GM18505 (cell line): Measurements from ENCODE around the gene CLPX.
"Not testable (repeated sequence)": the region's sequence is repeated elsewhere in the genome, so short reads cannot be mapped to it uniquely, and the experiment has no call there.

Source experiments
- ATAC-seq: cut with Tn5 transposase; IDR thresholded peaks from one replicate; pipeline ENCODE4 v1.9.1; 2021; ENCODE audit not compliant: unreplicated experiment
- POLR2A ChIP-seq: IDR thresholded peaks from 4 replicates; pipeline ENCODE4 v1.6.1; 2011; ENCODE audit warnings: borderline replicate concordance; ENCODE audit not compliant: insufficient read depth, insufficient read length; ENCODE audit errors: extremely low read depth

CLPX gene

DNA sequence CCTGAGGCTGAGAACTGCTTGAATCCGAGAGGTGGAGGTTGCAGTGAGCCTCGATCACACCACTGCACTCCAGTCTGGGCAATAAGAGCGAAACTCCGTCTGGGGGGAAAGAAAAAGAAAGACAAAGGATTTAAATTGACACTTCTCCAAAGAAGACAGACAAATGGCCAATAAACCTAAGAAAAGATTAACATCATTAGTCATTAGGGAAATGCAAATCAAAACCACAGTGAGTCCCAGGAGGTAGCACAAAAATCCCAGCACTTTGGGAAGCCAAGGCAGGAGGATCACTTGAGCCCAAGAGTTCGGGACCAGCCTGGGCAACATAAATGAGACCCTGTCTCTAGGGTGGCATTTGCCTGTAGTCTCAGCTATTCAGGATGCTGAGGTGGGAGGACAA lies 12.6 kb downstream of the CLPX start:
- TF ChIP-seq POLR2A = no peak
- no peak for ATAC-seq

DNA sequence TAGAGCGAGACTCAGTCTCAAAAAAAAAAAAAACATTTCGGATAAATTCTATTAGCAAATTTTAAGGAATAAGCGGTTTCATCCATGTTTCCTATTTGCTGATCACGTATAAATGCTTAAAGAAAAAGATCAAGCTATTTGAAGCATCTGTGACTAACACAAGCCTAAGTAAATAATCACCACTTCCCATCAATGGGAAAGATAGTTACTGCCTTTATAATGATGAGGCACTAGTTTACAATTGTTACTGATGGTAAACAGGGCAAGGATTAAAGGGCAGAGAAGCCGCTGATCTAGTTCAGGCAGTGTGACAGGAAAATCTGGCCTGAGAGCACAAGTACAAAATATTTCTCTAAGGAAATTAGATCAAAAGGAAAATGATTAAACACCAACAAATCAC lies 13.7 kb downstream of the CLPX start:
- ATAC-seq = no peak
- TF ChIP-seq POLR2A = no peak

DNA sequence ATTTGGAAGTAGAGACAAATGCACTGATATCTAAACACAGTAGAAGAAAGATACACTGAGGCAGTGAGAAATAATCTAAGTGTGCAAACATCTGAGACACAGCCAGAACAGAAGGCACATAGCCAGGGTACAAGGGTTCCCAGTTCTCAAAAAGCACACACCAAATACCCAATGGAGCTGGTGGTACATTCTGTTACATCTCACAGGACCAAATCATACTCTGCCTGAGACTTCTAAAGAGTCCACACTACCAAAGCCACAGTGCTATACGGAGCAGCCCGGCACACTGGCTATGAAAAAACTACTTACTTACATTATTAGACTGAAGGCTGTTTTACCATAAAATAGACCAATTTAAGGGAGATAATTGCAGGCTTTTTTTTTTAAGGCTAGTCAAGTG lies 19.3 kb downstream of the CLPX start:
- ATAC-seq = no peak
- TF ChIP-seq POLR2A = no peak

DNA sequence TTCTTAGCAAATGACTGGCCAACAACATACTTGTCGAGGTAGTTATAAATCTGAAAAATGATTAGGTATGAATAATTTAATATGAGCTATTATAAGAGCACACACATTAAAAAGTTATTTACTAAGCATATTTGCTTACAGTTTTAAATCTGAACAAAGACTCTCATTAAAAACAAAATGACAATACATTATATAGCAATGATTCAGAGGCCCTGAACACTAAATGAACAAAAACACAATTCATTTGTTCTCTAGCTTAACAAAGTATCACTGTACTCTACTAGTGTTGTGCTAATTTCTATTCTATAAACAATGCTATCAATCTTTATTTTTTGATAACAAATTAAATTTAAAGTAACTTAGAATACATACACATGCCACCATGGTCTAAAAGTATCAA lies 21.0 kb downstream of the CLPX start:
- no peak for TF ChIP-seq POLR2A
- no peak for ATAC-seq

DNA sequence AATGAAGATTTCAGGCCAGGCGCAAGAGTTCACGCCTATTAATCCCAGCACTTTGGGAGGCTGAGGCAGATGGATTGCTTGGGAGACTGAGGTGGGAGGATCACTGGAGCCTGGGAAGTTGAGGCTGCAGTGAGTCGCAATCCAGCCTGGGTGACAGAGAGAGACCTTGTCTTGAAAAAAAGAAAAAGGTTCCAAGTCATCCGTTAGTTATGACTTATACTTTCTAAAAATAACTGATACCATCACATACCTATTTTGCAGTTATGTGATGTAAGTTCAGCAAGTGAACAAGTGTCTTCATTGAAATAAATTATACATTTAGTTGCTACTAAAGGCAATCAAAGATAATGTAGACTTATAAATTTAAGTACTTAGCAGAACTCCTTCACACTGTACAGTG lies 22.1 kb downstream of the CLPX start:
- no peak for ATAC-seq
- no peak for TF ChIP-seq POLR2A

DNA sequence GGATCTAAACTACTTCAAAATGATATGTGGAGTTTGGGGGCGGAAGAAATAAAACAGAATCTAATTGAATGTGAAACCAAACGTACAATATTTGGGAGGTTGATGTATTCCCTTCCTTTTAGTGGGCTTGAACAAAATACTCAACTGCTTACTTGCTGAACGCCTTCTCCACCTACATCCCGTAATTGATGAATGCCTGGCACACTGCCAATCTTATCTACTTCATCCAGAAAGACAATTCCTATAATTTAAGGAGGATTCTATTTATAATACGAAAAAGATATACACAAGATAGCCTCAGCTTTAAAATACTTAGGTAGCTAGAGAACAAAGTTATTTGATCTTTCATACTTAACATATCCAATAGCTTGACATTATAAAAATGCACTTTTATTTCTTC lies 28.4 kb downstream of the CLPX start:
- no peak for ATAC-seq

DNA sequence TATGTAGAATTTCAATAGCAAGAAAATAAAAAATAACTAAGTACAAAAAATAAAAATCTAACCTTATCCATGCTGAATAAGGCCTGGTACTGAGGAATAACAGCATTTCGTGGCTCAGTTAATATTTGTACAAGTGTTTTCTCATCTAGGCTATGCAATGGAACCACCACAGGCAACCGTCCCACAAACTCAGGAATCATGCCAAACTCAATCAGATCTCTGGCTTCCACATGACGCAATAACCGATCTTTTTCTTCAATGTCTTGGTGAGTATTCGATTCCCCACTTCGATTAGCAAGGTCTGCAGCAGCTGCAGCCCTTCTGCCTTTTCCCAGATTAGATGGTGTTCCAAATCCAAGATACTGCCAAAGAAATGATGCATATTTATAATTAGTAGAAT lies 30.4 kb downstream of the CLPX start:
- no peak for ATAC-seq
- no peak for TF ChIP-seq POLR2A

More for the DNA sequence above, 28.4 kb downstream of the CLPX start:
- TF ChIP-seq POLR2A = no peak

DNA sequence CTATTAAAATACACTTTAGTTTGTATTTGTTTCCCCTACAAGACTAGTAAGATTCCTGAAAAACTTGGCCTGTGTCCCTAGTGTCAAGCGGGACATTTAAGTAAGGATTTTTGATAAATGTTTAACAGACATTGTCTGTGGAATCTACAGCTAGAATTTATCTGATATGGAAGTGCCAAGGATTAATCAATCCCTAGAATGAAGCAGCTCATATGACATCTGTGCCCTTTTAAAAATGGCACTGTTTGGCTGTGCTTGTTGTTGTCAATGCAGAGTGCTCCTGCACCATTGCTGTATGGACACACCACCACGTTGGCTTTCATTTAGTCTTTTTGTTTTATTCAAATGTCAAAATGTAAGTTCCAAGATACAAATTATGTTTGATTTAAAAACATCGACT lies 37.2 kb downstream of the CLPX start:
- ATAC-seq = no peak
- no peak for TF ChIP-seq POLR2A

DNA sequence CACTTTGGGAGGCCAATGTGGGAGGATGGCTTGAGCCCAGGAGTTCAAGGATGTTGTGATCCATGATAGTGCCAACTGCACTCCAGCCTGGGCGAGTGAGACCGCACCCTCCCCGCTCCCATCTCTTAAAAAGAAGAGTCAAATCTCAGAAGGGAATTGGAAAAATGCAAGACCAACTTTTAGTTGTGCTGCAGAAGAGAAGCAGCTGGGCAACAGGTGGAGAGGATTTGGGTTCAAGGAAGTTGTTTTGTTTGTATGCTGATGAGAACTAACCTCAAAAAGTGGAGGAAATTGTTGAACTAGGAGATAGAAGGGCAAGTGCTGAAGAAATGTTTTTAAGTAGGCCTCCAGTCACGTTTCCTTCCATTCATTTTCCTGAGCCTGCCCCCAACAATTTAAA lies 38.7 kb downstream of the CLPX start:
- ATAC-seq = no peak
- no peak for TF ChIP-seq POLR2A

DNA sequence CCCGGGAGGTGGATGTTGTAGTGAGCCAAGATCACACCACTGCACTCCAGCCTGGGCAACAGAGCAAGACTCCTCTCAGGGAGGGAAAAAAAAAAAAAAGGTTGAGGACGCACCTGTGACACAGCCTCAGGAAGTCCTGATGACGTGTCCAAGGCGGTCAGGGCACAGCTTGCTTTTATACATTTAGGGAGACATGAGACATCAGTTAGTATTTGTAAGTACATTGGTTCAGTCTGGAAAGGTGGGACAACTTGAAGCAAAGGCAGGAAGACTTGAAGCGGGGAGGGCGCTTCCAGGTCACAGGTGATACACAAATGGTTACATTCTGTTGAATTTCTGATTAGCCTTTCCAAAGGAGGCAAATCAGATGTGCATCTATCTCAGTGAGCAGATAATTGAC lies 46.5 kb downstream of the CLPX start:
- not testable (repeated sequence) for ATAC-seq

DNA sequence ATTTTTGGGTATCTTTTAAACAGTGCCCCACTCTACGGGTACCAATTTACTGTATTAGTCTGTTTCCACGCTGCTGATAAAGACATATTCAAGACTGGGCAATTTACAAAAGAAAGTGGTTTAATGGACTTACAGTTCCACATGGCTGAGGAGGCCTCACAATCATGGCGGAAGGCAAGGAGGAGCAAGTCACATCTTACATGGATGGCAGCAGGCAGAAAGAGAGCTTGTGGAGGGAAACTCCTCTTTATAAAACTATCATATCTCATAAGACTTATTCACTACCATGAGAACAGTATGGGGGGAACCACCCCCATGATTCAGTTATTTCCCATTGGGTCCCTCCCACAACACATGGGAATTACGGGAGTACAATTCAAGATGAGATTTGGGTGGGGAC lies 47.2 kb downstream of the CLPX start:
- ATAC-seq = not testable (repeated sequence)

DNA sequence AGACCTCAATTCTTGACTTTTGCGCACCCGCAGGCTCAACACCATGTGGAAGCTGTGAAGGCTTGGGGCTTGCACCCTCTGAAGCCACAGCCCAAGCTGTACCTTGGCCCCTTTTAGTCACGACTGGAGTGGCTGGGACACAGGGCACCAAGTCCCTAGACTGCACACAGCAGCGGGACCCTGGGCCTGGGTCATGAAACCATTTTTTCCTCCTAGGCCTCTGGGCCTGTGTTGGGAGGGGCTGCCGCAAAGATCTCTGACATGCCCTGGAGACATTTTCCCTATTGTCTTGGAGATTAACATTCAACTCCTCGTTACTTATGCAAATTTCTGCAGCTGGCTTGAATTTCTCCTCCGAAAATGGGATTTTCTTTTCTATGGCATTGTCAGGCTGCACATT lies 48.1 kb downstream of the CLPX start:
- not testable (repeated sequence) for ATAC-seq

DNA sequence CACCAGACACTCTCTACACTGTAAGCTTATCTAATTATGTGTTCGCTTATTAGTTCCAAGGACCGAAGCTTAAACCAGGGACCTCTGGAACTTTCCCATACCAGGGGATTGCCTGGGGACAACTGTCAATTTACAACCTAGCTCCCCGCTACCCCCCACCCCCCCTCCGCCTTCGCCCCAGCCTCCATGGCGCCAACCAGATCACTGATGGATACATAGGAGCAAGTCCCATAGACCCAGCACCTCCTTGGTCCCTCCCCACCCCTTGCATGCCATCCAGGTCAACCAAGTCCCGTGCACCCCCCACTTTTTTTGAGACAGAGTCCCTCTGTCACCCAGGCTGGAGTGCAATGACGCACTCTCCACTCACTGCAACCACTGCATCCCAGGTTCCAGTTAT lies 50.6 kb downstream of the CLPX start:
- TF ChIP-seq POLR2A = no peak
- no peak for ATAC-seq

DNA sequence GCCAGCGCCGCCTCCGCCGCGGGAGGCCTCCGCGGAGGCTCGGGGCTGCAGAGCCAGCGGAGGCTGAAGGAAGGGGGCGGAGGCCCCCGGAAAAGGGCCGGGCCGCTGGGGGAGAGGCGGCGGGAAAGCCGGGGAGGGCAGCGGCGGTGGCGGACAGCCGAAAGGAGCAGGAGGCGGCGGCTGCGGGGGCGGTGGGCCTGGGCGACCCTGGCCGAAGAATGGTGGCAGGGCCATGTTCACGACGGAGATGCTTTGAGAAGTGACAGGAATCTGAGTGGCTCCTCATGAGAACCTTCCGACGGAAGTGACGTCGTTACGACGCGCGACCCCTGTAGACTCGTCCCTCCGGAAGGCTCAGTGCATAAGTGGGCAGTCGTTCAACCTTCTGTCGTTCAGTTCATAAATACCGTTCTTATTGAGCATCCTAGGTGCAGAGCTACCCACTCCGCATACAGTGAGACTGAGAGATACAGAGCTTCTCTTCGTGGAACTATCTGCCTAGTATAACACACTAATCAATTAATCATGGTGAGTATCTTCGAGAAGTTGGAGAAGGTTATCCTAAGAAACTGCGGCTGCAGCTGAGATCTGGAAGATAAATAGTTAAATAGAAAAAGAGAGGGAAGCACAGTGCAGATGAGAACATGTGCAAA lies 51.5 kb downstream of the CLPX start, which contains the start of gene PDCD7:
PDCD7 (minus strand) TSS at position 261 of the 653 bp plus-strand sequence; CDS start at position 234, 27 bp downstream.
- peak; percentile 80 for ATAC-seq
- TF ChIP-seq POLR2A = peak; percentile 96

DNA sequence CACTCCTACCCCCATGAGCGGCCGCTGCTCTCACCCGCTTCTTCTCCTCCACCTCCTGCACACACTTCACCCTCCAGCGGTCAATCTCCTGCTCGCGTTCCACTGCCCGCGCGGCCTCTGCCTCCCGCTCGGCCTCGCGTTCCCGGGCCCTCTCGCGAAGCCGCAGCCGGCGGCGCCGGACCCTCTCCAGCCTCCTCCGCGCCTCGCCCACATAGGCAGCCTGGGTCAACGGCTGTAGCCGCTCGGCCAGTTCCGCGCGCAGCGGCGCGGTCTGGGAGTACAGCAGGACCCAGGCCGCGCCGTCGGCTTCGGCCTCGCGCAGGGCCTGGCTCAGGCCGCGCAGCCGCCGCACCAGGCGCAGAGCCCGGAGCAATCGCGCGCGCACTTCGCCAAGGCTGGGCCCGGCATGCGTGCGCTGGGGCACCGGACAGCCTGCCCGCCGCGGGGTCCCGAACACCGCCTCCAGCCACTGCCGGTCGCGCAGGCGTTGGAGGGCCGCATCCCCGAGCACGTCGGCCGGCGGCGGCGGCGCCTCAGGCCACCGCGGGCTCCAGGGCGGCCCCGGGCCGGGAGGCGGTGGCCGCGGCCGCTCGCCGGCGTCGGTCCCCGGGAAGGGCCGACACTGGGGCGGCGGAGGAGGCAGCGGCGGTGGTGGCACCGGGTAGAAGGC lies 52.1 kb downstream of the CLPX start:
- no peak for TF ChIP-seq POLR2A
- ATAC-seq = peak; percentile 56
